ENCODE data around the gene MYLK4.

DNA sequence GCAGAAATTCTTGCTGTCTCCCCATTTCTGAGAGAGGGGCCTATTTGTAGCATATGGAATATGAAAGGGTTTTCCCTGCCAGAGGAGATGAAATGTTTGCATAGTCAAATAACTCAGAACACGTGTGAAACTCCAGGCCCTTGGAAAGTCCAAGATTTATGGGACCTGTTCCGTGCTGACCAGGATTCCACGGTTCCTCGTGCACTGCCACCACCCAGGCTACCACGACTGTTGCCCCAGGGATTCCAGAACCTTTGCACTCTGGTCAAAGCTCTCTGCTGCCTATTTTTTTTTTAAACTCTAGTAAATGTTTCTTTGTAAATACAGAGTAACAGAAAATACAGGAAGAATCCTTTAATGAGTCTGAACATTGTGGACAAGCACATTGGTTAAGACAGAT is 35.0 kb downstream of the MYLK4 start:
- TF ChIP-seq POLR2A (IDR thresholded peaks at IDR 0.05), result no peak
- TF ChIP-seq CTCF (IDR thresholded peaks at IDR 0.05), result no peak

All from esophagus squamous epithelium (tissue), 4 donors.